Activated CD4-positive, alpha-beta memory T cell treated with anti-CD3 and anti-CD28 coated beads, Interleukin-2, amount 10 ng/mL, durations not matched to agents 7 days and 5 days (primary cell): ENCODE data around the gene HOXC5. TPM values are rescaled to one million over a fixed set of nuclear protein-coding genes. Genes with fewer than 3 reads are reported as not detected.

ENCODE experiments used
- CTCF ChIA-PET: fragments of 350-600 bp; sonication (Branson Sonifier 250); formaldehyde crosslinking; loops from one replicate; lab custom pipeline; 2021; ENCODE audit warnings: antibody characterized with exemption, inconsistent platforms; lab: Charles Lee
- POLR2A ChIA-PET: fragments of 350-600 bp; sonication (Branson Sonifier 250); formaldehyde crosslinking; loops from one replicate; lab custom pipeline; 2021; ENCODE audit warnings: antibody characterized with exemption; lab: Charles Lee
- DNase-seq: peaks from one replicate; pipeline ENCODE4 v3.0.0-alpha.2; 2020
- H3K27ac Mint-ChIP-seq: one replicate; pipeline ENCODE4 v1.8.0; 2021; ENCODE audit warnings: mild to moderate bottlenecking, mixed read lengths
- H3K27me3 Mint-ChIP-seq: one replicate; pipeline ENCODE4 v1.8.0; 2021; ENCODE audit warnings: mixed read lengths
- H3K36me3 Mint-ChIP-seq: one replicate; pipeline ENCODE4 v1.8.0; 2021; ENCODE audit warnings: low read depth, mixed read lengths
- H3K4me1 Mint-ChIP-seq: one replicate; pipeline ENCODE4 v1.8.0; 2021; ENCODE audit warnings: mixed read lengths
- H3K4me3 Mint-ChIP-seq: one replicate; pipeline ENCODE4 v1.8.0; 2021; ENCODE audit warnings: mild to moderate bottlenecking, mixed read lengths
- H3K9me3 Mint-ChIP-seq: one replicate; pipeline ENCODE4 v1.8.0; 2021; ENCODE audit warnings: mixed read lengths
- total RNA-seq, 2 experiments: library from RNA; stranded (reverse); gene quantifications; one replicate each; pipeline ENCODE4 v1.2.3, GENCODE V29; 2021

HOXC5 gene
- total RNA-seq, 2 experiments from 2014 or later, result not detected

DNA sequence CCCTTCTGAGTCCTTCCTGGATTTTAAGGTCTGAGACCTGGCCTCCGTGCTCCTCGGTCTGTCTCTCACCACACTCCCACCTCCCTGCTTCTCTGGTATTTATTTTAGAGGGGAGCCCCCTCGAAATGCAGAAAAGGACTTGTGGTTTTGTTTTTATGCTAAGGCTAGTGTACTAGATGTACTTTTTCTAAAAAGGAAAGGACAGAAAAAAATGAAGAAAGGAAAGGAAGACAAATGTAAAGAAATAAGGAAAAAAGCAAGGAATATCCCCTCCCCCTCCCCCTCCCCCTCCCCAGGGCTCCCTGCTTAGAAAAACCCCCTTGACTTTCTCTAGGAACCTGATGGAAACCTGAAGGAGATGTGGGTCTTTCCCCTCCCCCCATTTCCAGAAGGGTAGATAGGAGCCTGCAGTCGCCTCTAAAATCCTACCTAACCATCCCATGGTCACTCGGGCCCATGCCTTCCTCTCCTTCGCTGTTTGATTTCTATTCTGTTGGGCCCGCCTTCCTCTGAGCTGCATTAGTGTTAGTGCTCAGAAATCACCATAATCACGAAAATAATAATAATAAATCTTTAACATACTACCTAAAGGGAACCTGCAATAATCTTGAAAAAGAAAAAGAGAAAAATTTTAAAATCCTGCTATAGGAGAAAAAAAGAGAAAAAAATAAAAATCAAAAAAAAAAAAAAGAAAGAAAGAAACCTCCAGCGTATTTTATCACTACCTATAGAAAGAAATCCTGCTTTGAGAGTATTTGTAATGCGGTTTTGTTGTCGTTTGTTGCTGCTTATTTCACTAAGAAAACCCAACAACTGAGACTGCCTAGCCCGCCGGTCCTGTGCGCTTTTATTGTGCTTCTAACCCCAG, 21.0 kb upstream of the HOXC5 start:
- Mint-ChIP-seq H3K27ac (no peak overlapping the region), H3K9me3 (no peaks in the 10 kb centered on the region), H3K4me3 (no peak overlapping the region), H3K4me1 (peaks cover 23% of the 10 kb centered on the region), H3K27me3 (peaks cover 90% of the 10 kb centered on the region), H3K36me3 (peaks cover 3% of the 10 kb centered on the region)
- DNase-seq, result no peak
- CTCF ChIA-PET, result interaction anchor here (0.7 to 1.3 kb wide), 5 partner anchors 147 to 196 kb away, joined by 3 to 5 read pairs (median 4); no protein-coding TSS in a partner anchor
- POLR2A ChIA-PET, result no interaction called here

- peaks cover 28% of the 10 kb centered on the region for H3K4me1 Mint-ChIP-seq
- peaks cover 3% of the 10 kb centered on the region for H3K36me3 Mint-ChIP-seq
- ChIA-PET POLR2A (no interaction called here), CTCF (interaction anchor here (0.6 to 1.3 kb wide), 4 partner anchors 24 to 195 kb away, joined by 3 to 5 read pairs (median 4); no protein-coding TSS in a partner anchor)
- H3K27ac Mint-ChIP-seq, result no peak overlapping the region
- DNase-seq, result no peak
- no peak overlapping the region for H3K4me3 Mint-ChIP-seq
- H3K9me3 Mint-ChIP-seq, result no peaks in the 10 kb centered on the region
- H3K27me3 Mint-ChIP-seq, result peaks cover 90% of the 10 kb centered on the region
Measured at GRCh38 chr12:54012631-54013409, 20.0 kb upstream of the HOXC5 start.

DNA sequence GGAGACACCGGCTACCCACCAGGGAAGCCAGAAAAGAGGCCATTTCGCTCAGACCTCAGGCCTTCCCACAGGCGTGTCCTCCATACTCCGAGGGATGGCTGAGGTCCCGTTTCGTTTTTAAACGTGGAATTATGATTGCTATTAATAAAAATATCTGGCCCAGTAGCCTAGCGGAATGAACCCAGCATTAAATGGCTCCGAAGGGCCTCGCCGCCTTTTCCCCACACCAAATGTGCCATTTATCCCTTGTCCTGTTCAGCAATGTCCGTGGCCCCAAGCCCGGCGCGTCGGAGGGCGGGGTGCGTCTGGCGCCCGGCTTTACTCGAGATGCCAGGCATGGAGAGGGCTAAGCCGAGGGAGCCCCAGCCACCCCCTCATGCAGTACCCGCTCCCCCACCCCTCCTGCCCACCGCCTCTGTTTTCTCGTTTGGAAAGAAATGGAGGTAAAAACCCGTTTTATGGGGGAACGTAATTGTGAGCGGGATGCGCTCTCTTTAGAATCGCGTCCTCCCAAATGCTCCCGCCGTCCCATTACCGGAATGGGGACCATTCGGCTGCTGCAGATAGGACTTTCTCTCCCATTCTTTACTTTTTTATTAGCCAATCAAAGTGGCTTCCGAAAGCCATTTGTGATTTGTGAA, 18.4 kb upstream of the HOXC5 start:
- POLR2A ChIA-PET, result no interaction called here
- CTCF ChIA-PET, result interaction anchor here (1.4 to 3.8 kb wide), 2 partner anchors 18 to 187 kb away, joined by 4 to 21 read pairs; partner anchors contain the start of gene HOXC5
- peaks cover 30% of the 10 kb centered on the region for H3K4me1 Mint-ChIP-seq

DNA sequence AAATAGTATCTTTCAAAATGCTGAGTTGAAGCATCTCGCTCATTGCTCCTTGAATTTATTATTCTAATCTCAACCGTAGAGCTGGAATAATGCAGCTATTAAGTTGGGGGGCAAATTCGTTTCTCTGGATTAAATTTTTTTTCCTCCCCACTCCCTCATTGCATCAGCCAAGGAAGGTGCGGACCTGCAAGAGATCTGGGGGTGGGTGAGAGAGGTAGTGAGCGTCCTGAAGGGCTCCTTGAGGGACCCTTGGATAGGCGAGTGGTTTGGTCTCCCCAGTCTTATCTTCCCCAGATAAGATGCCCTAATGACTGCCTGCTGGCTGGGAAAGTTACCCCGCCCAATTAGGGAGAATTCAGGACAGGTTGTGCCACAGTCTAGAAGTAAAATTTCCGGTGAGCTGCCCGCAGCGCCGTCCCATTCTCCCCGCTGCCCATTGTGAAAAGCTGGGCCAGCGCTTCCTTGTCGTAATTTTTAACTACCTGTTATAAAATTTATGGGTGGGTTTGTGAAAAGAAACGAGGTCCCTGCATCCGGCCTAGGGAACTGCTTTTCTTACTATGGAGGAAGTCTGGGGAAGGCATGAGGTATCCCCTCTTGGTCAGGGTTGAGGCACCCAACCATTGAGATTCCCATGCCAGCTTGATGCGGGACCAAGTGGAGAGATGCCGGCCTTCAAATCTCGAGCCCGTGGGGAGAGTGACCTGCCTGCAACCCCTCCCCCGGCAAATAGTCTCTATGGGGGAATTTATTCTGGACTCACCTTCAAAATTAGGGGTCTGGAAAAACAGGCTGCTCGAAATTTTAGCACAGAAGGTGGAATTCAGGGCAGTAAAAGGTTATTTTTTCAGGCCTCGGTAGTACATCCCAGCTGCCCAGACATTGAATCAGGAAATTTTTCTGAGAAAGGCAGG, 17.6 kb upstream of the HOXC5 start:
- Mint-ChIP-seq H3K4me3 (no peak overlapping the region), H3K27ac (no peak overlapping the region), H3K9me3 (no peaks in the 10 kb centered on the region), H3K27me3 (peaks cover 79% of the 10 kb centered on the region), H3K4me1 (peaks cover 30% of the 10 kb centered on the region), H3K36me3 (no peaks in the 10 kb centered on the region)
- POLR2A ChIA-PET, result no interaction called here
- CTCF ChIA-PET, result interaction anchor here (0.7 to 3.8 kb wide), 3 partner anchors 18 to 278 kb away, joined by 4 to 21 read pairs (median 4); partner anchors contain the start of gene HOXC5
- DNase-seq, result no peak

More for the DNA sequence above, 18.4 kb upstream of the HOXC5 start:
- Mint-ChIP-seq H3K27ac (no peak overlapping the region), H3K9me3 (no peaks in the 10 kb centered on the region), H3K4me3 (no peak overlapping the region), H3K36me3 (no peaks in the 10 kb centered on the region), H3K27me3 (peaks cover 79% of the 10 kb centered on the region)
- DNase-seq, result no peak

- H3K27ac Mint-ChIP-seq, result no peak overlapping the region
- ChIA-PET POLR2A (interaction anchor here (1.2 kb wide), 1 partner anchor 173 kb away, joined by 3 read pairs; the partner anchor contains the start of gene SMUG1), CTCF (interaction anchor here (0.7 to 3.8 kb wide), 7 partner anchors 10 to 277 kb away, joined by 4 to 21 read pairs (median 9); partner anchors contain the start of gene HOXC5)
- peaks cover 72% of the 10 kb centered on the region for H3K27me3 Mint-ChIP-seq
- H3K36me3 Mint-ChIP-seq, result no peaks in the 10 kb centered on the region
- DNase-seq, result no peak
- no peak overlapping the region for H3K4me3 Mint-ChIP-seq
- H3K9me3 Mint-ChIP-seq, result no peaks in the 10 kb centered on the region
- H3K4me1 Mint-ChIP-seq, result peaks cover 27% of the 10 kb centered on the region
Measured at GRCh38 chr12:54016051-54016450, 16.8 kb upstream of the HOXC5 start.

GRCh38 chr12:54016478-54016964, 16.3 kb upstream of the HOXC5 start:
- ChIA-PET POLR2A (interaction anchor here (1.2 to 1.4 kb wide), 2 partner anchors 10 to 173 kb away, joined by 3 to 4 read pairs; partner anchors contain the start of gene SMUG1), CTCF (interaction anchor here (0.6 to 3.8 kb wide), 11 partner anchors 10 to 277 kb away, joined by 3 to 21 read pairs (median 8); partner anchors contain the start of genes HOXC10 and HOXC5)
- Mint-ChIP-seq H3K27me3 (peaks cover 71% of the 10 kb centered on the region), H3K36me3 (no peaks in the 10 kb centered on the region), H3K27ac (no peak overlapping the region), H3K9me3 (no peaks in the 10 kb centered on the region), H3K4me3 (no peak overlapping the region), H3K4me1 (peaks cover 24% of the 10 kb centered on the region)
- DNase-seq, result no peak

DNA sequence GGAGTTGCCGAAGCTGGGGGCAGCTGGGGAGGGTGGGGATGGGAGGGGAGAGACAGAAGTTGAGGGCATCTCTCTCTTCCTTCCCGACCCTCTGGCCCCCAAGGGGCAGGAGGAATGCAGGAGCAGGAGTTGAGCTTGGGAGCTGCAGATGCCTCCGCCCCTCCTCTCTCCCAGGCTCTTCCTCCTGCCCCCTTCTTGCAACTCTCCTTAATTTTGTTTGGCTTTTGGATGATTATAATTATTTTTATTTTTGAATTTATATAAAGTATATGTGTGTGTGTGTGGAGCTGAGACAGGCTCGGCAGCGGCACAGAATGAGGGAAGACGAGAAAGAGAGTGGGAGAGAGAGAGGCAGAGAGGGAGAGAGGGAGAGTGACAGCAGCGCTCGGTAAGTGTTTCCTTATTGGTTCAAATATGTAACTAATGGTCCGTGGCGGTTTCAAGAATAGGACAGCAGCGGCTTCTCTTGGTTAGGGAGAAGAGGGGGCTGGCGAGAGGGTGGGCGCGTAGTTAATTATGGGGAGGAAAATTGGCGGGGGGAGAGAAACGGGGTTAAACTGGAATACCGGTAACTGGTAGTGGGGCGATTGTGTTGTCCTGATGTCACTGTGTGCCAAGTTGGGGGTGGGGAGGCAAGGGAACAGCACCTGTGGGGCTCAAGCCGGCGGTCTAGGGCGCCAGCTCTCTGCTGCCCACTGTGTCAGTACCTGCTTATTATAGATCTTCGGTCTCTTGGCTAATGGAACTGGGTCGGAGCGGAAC, 15.6 kb upstream of the HOXC5 start:
- Mint-ChIP-seq H3K9me3 (no peaks in the 10 kb centered on the region), H3K27me3 (peaks cover 72% of the 10 kb centered on the region), H3K4me1 (peaks cover 23% of the 10 kb centered on the region), H3K4me3 (peak overlapping the region; percentile 73), H3K36me3 (no peaks in the 10 kb centered on the region), H3K27ac (no peak overlapping the region)
- ChIA-PET POLR2A (interaction anchor here (0.9 to 1.4 kb wide), 7 partner anchors 8 to 199 kb away, joined by 3 to 4 read pairs (median 3); partner anchors contain the start of genes HOXC8 and SMUG1), CTCF (interaction anchor here (0.6 to 3.8 kb wide), 19 partner anchors 9 to 308 kb away, joined by 3 to 21 read pairs (median 6); partner anchors contain the start of genes COPZ1, HOXC10, HOXC11 and HOXC5)
- no peak for DNase-seq

DNA sequence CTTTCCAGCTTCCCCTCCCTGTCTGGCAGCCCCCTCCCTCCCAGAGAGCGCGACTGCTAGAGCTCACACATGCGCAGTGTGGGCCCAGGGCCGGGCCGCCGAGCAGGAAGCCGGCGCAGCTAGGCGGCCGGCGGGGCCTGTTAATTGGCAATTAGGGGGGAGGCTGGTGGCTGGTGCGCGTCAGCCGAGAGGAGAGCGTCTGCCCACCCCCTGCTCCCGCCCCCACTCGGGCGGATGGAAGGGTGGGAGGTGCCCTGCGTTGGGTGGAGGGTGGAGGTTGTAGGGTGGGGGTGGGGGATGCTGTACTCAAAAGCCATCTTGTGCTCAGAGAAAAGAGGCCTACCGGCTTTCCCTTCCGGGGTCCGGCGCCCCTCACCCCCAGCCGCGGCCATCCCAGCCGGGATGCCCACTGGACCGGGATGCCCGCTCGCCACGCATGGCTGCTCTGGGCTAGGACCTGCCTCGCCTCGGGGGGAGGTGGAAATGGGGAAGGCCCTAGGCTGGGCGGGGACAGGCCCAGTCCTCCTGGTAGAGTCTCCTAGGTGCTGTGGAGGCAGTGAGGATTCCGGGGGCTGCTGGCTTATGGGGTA, 14.9 kb upstream of the HOXC5 start:
- no peaks in the 10 kb centered on the region for H3K36me3 Mint-ChIP-seq
- H3K9me3 Mint-ChIP-seq, result no peaks in the 10 kb centered on the region
- peak; percentile 74 for DNase-seq
- CTCF ChIA-PET, result interaction anchor here (0.7 to 3.8 kb wide), 17 partner anchors 9 to 307 kb away, joined by 3 to 21 read pairs (median 6); partner anchors contain the start of genes COPZ1, HOXC10, HOXC11 and HOXC5
- H3K27ac Mint-ChIP-seq, result no peak overlapping the region
- POLR2A ChIA-PET, result interaction anchor here (0.9 to 1.4 kb wide), 6 partner anchors 9 to 199 kb away, joined by 3 to 4 read pairs (median 3); partner anchors contain the start of genes HOXC8 and SMUG1
- H3K4me3 Mint-ChIP-seq, result peak overlapping the region; percentile 73
- peaks cover 23% of the 10 kb centered on the region for H3K4me1 Mint-ChIP-seq
- peaks cover 71% of the 10 kb centered on the region for H3K27me3 Mint-ChIP-seq

- H3K36me3 Mint-ChIP-seq, result no peaks in the 10 kb centered on the region
- CTCF ChIA-PET, result interaction anchor here (1.1 to 2.2 kb wide), 3 partner anchors 12 to 178 kb away, joined by 3 to 11 read pairs (median 7); partner anchors contain the start of gene HOXC10
- H3K9me3 Mint-ChIP-seq, result no peaks in the 10 kb centered on the region
- DNase-seq, result no peak
- POLR2A ChIA-PET, result interaction anchor here (1.0 to 1.1 kb wide), 2 partner anchors 10 to 177 kb away, joined by 3 read pairs; partner anchors contain the start of gene HOXC8
- no peak overlapping the region for H3K27ac Mint-ChIP-seq
- H3K27me3 Mint-ChIP-seq, result peaks cover 71% of the 10 kb centered on the region
- H3K4me1 Mint-ChIP-seq, result peaks cover 23% of the 10 kb centered on the region
- peak overlapping the region; percentile 73 for H3K4me3 Mint-ChIP-seq
Measured at GRCh38 chr12:54018468-54018984, 14.3 kb upstream of the HOXC5 start.
